Stimulated activated effector memory CD8-positive, alpha-beta T cell treated with anti-CD3 and anti-CD28 coated beads, Interleukin-12 subunit alpha, Interleukin-12 subunit beta, amount 100 ng/mL, for 72 hours (primary cell): Measurements from ENCODE around the gene TAS2R41.
"Not testable (repeated sequence)": the region's sequence is repeated elsewhere in the genome, so short reads cannot be mapped to it uniquely, and the experiment has no call there.

Experiments used
- ATAC-seq: fragments of 150-1000 bp; cut with Tn5 transposase; 2 replicates; pipeline ENCODE4 v1.10.0; 2021
- DNase-seq, 2 donors: peaks; one replicate each; pipeline ENCODE4 v3.0.0; 2021 to 2022; ENCODE audit warnings: low spot score in 2 of 2
- H3K27ac Mint-ChIP-seq: one replicate; pipeline ENCODE4 v1.8.0; 2022; ENCODE audit warnings: mild to moderate bottlenecking, mixed read lengths
- H3K36me3 Mint-ChIP-seq: one replicate; pipeline ENCODE4 v1.8.0; 2022; ENCODE audit warnings: mild to moderate bottlenecking, mixed read lengths
- H3K4me1 Mint-ChIP-seq: one replicate; pipeline ENCODE4 v1.8.0; 2022; ENCODE audit warnings: mixed read lengths
- H3K4me3 Mint-ChIP-seq: one replicate; pipeline ENCODE4 v1.8.0; 2022; ENCODE audit warnings: mild to moderate bottlenecking, mixed read lengths
- H3K9me3 Mint-ChIP-seq: one replicate; pipeline ENCODE4 v1.8.0; 2022; ENCODE audit warnings: mixed read lengths

Gene TAS2R41

DNA sequence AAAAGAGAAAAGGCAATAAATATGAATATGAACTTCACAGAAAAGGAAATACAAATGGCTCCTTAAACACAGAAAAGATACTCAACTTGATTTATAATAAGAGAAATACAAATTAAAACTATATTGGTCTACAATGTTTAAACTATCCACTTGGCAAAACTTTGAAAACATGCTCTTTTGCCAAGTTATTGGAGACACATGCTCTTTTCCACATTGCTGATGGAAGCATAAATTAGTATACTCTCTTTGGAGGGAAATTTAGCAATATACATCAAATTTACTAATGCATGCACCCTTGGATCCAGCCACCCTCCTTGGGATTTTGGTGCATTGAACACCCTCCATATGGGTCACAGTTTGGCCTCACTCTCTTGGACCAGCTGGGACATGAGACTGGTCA, 26.6 kb upstream of the TAS2R41 start:
- Mint-ChIP-seq H3K4me1 (no peaks in the 10 kb centered on the region), H3K4me3 (no peak overlapping the region), H3K27ac (no peak overlapping the region), H3K9me3 (no peaks in the 10 kb centered on the region), H3K36me3 (no peaks in the 10 kb centered on the region)
- DNase-seq (no peak), ATAC-seq (no peak)

DNA sequence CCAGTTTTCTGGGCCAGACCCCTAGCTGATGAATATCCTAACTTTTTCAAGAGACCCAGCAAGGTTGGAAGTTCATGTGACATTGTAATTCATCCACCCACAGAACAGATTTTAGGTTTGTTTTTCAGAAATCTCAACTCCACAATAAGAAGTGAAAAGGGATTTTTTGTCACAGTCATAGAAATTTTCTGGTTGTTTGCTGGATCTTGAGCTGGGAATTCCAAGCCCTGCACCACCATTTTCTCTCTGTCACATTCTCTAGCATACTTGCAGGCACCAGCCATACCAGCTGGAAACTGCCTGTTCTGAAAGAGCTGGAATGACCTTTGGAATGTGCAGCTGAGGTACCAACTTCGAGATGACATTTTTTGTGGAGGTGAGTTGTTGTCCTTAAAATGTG, 25.9 kb upstream of the TAS2R41 start:
- DNase-seq, result no peak
- Mint-ChIP-seq H3K9me3 (no peaks in the 10 kb centered on the region), H3K36me3 (no peaks in the 10 kb centered on the region), H3K4me1 (no peaks in the 10 kb centered on the region), H3K27ac (no peak overlapping the region), H3K4me3 (no peak overlapping the region)
- ATAC-seq, result no peak

DNA sequence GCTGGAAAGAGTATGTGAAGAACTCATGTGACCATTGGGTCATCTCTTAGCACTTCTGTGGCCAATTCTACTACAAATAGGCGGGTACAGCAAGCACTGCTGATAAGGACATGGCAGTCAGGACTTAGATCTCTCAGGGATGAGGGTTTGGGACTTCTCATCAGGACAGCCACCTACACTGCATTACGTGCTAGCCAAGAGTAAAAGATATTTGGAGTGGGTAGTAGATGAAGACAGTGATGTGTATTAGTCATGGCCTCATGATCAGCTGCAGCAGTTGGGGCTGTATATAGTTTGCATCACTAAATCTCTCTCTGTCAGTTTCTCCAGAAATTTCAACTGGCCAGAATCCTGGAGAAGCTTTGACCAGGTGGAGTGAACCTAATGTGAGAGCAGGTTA, 25.2 kb upstream of the TAS2R41 start:
- no peak overlapping the region for H3K4me3 Mint-ChIP-seq
- DNase-seq (no peak), ATAC-seq (no peak)
- no peak overlapping the region for H3K27ac Mint-ChIP-seq
- H3K9me3 Mint-ChIP-seq, result no peaks in the 10 kb centered on the region
- H3K4me1 Mint-ChIP-seq, result no peaks in the 10 kb centered on the region
- H3K36me3 Mint-ChIP-seq, result no peaks in the 10 kb centered on the region

DNA sequence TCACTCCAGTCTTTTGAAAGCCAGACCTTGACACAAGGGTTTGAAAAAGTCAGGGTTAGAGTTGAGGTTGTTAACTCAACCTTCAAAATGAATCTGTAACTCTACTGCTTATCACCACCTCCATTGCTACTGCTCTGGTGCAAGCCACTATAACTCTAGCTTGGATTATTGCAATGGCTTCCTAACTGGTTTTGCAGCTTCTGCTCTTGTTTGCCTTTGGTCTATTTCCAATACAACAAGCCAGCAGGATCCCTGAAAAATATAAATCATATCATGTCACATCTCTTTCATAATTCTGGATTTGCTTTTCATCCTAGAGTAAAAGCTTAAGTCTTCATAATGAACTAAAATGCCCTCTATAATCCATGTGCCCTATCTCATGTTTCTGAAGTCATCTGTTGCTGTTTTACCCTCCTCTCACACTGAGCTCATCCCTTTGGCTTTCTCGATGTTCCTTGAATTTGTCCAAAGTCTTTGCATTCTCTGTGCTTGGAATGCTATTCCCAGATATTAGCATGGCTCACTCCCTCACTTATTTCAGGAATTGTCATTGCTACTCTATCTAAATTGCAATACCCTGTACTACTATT, 23.5 kb upstream of the TAS2R41 start:
- no peak overlapping the region for H3K4me3 Mint-ChIP-seq
- no peaks in the 10 kb centered on the region for H3K9me3 Mint-ChIP-seq
- DNase-seq (no peak), ATAC-seq (no peak)
- H3K4me1 Mint-ChIP-seq, result no peaks in the 10 kb centered on the region
- no peaks in the 10 kb centered on the region for H3K36me3 Mint-ChIP-seq
- no peak overlapping the region for H3K27ac Mint-ChIP-seq

DNA sequence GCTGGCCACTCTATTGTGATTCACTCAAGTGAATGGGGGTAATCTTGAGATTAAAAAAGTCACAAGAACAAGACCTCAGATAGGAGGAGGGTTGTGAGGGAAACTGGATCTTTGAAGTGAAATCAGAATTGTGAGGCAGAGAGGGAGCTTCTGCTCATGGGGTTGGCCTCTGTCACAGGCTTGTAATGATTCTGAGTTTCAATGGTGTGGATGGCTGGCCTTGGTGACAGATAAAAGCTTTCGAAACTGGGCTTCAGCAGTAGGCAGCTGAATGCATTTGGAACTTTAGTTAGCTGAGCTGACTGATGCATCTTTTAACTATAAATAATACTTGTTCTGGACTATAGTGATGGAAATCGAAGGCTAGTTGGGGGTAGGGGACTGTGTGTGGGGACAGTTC, 22.2 kb upstream of the TAS2R41 start:
- no peak overlapping the region for H3K27ac Mint-ChIP-seq
- no peak for DNase-seq
- ATAC-seq, result no peak
- H3K4me3 Mint-ChIP-seq, result no peak overlapping the region
- H3K4me1 Mint-ChIP-seq, result no peaks in the 10 kb centered on the region
- no peaks in the 10 kb centered on the region for H3K36me3 Mint-ChIP-seq
- H3K9me3 Mint-ChIP-seq, result no peaks in the 10 kb centered on the region

DNA sequence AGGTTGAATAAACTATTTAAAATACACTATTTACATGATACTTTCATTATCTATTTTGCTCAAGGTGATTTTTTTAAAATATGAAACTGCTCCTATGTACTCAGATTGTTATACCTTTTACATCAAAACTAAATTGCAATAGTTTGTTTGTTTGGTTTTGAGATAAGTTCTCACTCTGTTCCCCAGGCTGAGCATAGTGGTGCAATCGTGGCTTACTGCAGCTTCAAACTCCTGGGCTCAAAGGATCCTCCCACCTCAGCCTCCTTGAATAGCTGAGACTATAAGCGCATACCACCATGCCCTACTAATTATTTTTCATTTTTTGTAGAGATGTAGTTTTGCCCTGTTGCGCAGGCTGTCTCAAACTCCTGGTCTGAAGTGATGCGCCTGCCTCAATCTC, 21.7 kb upstream of the TAS2R41 start:
- no peaks in the 10 kb centered on the region for H3K36me3 Mint-ChIP-seq
- no peak overlapping the region for H3K27ac Mint-ChIP-seq
- H3K4me1 Mint-ChIP-seq, result no peaks in the 10 kb centered on the region
- DNase-seq (no peak), ATAC-seq (no peak)
- no peak overlapping the region for H3K4me3 Mint-ChIP-seq
- no peaks in the 10 kb centered on the region for H3K9me3 Mint-ChIP-seq

DNA sequence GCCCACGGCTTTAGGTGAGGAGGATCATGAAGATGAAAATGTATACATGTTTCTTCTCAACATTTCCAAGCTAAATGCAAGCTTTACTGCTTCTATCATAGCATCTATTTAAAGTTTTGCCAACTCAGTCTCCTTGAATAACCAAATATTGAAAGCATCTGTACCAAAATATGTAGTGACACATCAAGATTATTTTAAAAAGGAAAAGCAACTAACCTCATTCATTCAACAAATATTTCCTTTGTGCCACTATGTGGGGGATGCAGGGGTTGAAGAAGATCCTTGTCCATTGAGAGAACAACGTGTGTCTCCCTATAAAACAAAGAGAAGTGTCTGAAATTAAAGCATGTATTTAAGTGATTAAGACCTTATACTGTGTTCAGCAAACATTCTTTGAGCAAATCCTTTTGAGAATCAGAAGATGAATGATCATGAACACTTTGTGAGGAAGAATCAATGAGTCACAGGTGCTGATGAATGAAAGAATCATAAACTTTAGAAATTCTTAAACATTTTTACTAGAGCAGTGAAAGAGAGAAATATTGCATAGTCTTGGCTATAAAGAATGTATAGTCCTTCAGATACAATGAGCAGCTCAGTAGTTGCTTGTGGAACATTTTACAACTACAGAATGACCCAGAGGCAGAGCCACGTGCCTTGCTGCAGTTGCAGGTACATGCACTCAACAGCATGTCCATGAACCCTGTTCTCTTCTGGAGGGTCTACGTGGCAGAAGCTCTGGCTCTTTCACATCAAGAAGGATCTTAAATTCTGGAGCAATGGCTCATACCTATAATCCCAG, 20.5 kb upstream of the TAS2R41 start:
- Mint-ChIP-seq H3K36me3 (no peaks in the 10 kb centered on the region), H3K27ac (no peak overlapping the region), H3K9me3 (no peaks in the 10 kb centered on the region), H3K4me3 (no peak overlapping the region), H3K4me1 (no peaks in the 10 kb centered on the region)
- no peak for DNase-seq
- no peak for ATAC-seq

DNA sequence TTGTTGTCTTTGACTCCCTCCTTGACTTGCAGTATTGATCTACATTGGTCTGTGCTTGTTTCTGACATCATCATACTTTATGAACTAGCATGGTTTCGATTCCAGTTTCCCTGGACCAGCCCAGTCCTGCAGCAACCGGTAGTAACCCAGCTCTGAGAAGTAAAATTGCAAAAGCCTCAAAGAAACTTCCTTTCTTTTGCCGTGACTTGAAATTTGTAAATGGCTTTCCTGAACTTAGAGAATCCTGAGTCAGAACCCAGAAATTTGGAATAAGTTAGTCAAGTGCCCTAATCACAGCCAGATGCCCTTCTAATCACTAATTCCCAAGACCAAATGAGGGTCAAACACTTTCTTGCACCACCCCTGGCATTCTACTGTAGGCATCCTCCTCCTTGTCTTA, 19.4 kb upstream of the TAS2R41 start:
- DNase-seq, result no peak
- Mint-ChIP-seq H3K4me3 (no peak overlapping the region), H3K27ac (no peak overlapping the region), H3K36me3 (no peaks in the 10 kb centered on the region), H3K4me1 (no peaks in the 10 kb centered on the region), H3K9me3 (no peaks in the 10 kb centered on the region)
- ATAC-seq, result no peak

DNA sequence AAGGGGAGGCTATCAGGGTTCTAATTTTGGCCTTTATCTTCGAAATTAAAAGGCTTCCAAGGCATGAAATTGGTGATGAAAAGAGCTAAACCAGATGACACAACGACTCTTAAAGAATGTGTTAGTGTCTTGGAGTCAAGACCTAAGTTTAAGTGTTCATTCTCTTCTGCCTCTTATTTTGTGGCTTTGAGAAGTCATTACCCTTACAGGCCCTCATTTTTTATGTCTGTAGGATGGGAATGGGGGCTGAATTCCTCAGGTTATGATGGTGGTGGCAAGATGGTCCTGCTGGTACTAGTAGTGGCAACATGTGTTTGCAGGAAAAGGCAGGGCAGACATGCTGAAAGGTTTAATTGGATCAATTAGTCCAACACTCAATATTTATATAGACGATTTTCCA, 19.0 kb upstream of the TAS2R41 start:
- no peak for DNase-seq
- no peak for ATAC-seq
- no peak overlapping the region for H3K4me3 Mint-ChIP-seq
- no peaks in the 10 kb centered on the region for H3K4me1 Mint-ChIP-seq
- no peak overlapping the region for H3K27ac Mint-ChIP-seq
- no peaks in the 10 kb centered on the region for H3K9me3 Mint-ChIP-seq
- no peaks in the 10 kb centered on the region for H3K36me3 Mint-ChIP-seq

DNA sequence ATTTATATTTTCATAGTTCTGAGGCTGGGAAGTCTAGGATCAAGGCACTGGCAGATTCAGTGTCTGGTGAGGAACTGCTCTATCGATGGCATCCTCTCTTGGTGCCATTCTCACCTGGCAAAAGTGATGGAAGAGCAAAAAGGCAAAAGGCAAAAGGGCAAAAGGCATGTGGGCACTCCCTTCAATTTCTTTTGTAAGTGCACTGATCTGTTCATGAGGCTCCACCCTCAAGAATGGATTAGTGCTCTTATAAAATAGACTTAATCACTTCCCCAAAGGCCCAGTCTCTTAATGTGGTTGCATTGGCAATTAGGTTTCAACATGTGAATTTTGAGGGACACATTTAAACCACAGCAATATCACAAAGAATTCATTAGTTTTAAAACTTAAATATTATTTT, 18.3 kb upstream of the TAS2R41 start:
- H3K4me1 Mint-ChIP-seq, result no peaks in the 10 kb centered on the region
- H3K4me3 Mint-ChIP-seq, result no peak overlapping the region
- DNase-seq (no peak), ATAC-seq (no peak)
- H3K36me3 Mint-ChIP-seq, result no peaks in the 10 kb centered on the region
- H3K9me3 Mint-ChIP-seq, result no peaks in the 10 kb centered on the region
- no peak overlapping the region for H3K27ac Mint-ChIP-seq

DNA sequence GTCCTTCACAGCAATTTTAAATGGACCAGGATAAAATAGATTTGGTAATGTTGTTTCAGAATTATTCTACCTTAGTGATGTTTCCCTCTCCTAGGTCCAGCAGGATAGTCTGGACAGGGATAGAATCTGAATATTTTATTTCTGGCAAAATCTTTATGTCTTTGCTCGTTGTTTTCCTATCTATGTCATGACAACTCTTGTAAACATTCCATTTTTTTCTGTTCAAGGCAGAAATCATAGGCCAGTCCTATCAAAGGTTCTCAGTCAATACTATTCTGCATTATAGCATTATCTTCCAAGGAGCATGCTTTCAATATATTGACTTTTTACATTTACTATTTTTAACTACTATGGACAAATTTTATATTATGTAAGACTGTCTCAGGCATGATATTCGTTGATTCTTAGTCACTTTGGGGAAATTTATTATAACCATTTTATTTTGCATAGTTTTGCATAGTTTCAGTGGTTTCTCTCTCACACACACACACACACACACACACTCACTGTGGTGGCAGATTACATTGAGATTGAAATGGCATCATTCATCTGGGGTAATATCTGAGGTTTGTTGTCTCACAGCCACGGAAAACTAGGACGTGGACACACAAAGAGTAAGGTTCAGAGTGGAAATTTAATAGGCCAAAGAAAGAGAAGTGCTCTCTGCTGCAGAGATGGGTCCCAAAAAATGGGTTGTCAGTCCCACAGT, 17.2 kb upstream of the TAS2R41 start:
- DNase-seq (no peak), ATAC-seq (peak; percentile 61)
- Mint-ChIP-seq H3K9me3 (no peaks in the 10 kb centered on the region), H3K4me3 (no peak overlapping the region), H3K27ac (no peak overlapping the region), H3K36me3 (no peaks in the 10 kb centered on the region), H3K4me1 (no peaks in the 10 kb centered on the region)

DNA sequence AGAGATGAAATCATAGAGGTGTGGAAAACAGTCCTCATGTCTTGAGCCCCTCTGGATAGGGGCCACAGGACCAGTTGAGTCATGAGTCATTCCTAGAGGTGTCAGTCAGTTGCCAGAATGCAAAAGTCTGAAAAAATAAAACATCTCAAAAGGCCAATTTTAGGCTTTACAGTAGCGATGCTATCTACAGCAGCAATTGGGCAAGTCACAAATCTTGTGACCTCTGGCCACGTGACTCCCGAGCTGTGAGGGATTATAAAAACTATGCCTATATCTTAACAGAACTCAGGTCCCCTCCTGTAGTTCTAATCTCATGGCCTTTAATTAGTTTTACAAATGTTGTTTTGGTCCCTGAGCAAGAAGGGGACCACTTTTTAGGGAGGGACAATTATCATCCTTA, 15.6 kb upstream of the TAS2R41 start:
- ATAC-seq, result no peak
- Mint-ChIP-seq H3K9me3 (no peaks in the 10 kb centered on the region), H3K4me1 (no peaks in the 10 kb centered on the region), H3K4me3 (no peak overlapping the region), H3K27ac (no peak overlapping the region), H3K36me3 (no peaks in the 10 kb centered on the region)
- DNase-seq, result no peak

DNA sequence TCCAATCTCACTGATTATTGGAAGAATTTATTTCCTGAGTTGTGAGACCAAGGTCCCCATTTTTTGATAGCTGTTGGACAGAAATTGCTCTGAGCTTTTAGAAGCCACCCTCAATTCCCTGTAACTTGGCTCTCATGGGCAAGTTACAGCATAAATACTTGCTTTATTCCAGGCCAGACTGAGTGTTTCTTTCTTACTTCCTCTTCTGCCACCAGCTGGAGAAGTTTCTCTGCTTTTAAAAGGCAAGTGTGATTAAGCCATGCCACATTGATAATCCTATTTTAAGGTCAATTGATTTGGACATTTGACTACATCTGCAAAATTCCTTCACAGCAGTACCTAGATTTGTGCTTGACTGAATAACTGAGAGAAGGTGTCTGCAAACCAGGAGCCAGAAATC, 14.1 kb upstream of the TAS2R41 start:
- no peaks in the 10 kb centered on the region for H3K36me3 Mint-ChIP-seq
- H3K4me1 Mint-ChIP-seq, result no peaks in the 10 kb centered on the region
- H3K27ac Mint-ChIP-seq, result no peak overlapping the region
- H3K9me3 Mint-ChIP-seq, result no peaks in the 10 kb centered on the region
- no peak for DNase-seq
- H3K4me3 Mint-ChIP-seq, result no peak overlapping the region
- no peak for ATAC-seq

DNA sequence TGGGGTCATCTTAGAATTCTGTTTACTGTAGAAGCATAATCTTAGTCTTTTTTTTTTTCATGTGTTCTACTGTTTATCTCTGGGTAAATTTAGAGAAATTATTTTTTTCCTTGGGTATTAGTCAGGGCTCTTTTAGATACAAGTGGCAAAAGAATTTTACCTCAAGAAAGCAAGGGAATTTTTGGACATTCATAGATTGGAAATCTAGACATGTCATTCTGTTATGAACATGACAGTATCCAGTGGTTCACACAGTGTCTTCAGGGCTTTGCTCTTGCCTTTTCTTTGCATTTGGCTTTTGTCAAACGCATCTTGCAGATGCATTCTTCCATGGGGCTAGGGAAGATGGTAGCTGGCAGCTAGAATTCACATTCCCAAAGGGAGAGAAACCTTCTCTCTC, 13.7 kb upstream of the TAS2R41 start:
- no peaks in the 10 kb centered on the region for H3K36me3 Mint-ChIP-seq
- no peak overlapping the region for H3K4me3 Mint-ChIP-seq
- H3K27ac Mint-ChIP-seq, result no peak overlapping the region
- no peaks in the 10 kb centered on the region for H3K9me3 Mint-ChIP-seq
- H3K4me1 Mint-ChIP-seq, result no peaks in the 10 kb centered on the region
- DNase-seq (no peak), ATAC-seq (no peak)

DNA sequence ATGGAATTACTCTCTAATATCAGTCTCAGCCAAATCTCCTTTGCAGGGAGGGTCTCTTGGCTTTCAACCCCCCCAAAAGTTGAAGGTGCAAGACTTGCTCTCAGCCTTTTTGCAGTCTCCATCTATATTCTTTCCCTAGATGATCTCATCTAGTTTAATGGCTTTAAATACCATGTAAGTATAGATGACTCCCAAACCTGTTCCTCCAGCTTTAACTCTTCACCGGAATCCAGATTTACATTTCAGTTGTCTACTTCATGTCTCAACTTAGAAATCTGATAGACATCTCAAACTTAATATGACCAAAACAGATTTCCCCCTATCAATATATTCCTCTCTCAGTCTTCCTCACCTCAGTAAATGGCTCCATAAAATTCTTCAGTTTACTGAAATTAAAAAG, 9.9 kb upstream of the TAS2R41 start:
- no peak overlapping the region for H3K27ac Mint-ChIP-seq
- no peak overlapping the region for H3K4me3 Mint-ChIP-seq
- H3K36me3 Mint-ChIP-seq, result no peaks in the 10 kb centered on the region
- peaks cover 6% of the 10 kb centered on the region for H3K9me3 Mint-ChIP-seq
- DNase-seq (no peak), ATAC-seq (no peak)
- no peaks in the 10 kb centered on the region for H3K4me1 Mint-ChIP-seq

DNA sequence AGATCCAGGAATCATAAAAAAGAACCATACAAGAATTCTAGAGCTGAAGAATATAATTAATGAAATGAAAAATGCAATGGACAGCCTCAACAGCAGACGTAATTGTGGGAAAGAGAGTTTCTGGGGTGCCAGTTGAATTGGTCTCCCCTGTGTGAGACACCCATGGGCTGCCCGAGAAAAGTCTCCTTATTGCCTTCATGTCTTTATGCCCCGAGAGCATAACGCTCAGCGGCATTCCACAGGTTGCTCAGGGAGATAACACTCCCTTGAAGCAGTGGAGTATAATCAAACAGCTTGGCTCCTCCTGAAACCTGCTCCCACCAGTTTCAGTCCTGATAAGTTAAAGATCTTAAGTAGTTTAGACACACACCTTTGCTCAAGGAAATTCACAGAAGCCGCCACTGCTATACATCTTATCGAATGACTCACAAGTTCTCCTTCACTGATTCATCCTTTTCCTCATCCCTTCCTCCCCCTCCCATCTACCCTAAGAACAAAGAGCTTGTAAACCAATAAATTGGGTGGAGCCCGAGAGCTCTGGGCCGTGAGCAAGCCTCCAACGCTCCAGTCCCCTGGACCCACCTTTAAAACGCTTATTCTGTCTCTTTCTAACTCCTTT, 5.5 kb upstream of the TAS2R41 start:
- DNase-seq, ATAC-seq, H3K4me1 Mint-ChIP-seq, H3K4me3 Mint-ChIP-seq, H3K9me3 Mint-ChIP-seq, H3K27ac Mint-ChIP-seq, H3K36me3 Mint-ChIP-seq: not testable (repeated sequence)
